AG08396 (cell line): ENCODE results near the gene ZNF177.
A peak's percentile ranks its signal among the peaks of the same experiment; 100 is the strongest.

Experiments used
- DNase-seq: peaks from one replicate; pipeline ENCODE4 v3.0.0; 2012; ENCODE audit warnings: low spot score, mixed read lengths

Gene ZNF177

DNA sequence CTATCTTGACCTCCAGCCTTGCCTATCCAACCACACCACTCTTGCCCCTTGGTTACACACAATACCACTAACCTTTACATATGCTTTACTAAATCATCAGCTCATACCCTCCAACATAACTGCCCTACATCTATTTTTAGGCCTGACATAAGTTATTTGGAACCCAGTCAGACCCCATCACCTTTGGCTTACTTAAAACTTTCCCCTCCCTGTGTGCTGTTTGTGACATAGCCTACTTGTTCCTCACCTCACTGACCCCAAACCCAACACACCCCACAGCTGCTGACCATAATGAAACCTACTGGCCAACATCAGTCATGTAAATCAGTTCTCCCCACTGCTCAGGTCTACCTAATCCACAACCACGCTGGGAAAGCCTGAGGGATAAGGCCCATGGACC is 67.6 kb downstream of the ZNF177 start:
- no peak for DNase-seq

DNA sequence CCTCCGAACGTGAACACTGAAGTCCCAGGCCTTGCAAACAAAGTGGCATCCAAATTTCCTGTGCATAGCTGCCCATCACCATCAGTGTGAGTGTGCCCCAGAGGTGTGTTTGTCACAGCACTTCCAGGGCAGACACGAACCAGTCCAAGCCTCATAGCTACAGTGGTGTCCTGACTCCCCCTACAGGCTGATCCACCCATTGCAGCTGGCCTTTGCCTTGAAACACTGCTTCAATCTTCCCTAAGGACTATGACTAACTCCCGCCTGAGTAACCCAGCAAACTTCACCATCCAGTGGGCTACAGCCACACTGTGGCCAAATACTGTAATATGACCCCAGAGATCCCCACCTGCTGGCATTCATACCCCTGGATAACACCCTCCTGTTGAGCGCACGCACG is 68.7 kb downstream of the ZNF177 start:
- DNase-seq, result peak; percentile 57
